Loucy (cell line): ENCODE data around the gene IQCF2.

ENCODE experiments used
- EZH2phosphoT487 ChIP-seq: fragments of 200-600 bp; IDR thresholded peaks from 2 replicates; pipeline ENCODE4 v1.6.1; 2018; ENCODE audit warnings: antibody characterized with exemption, mild to moderate bottlenecking, moderate library complexity, borderline replicate concordance
- TF ChIP-seq, protein P1 (sequence below): fragments of 200-600 bp; sonication (generic); conservative IDR thresholded peaks from 2 replicates; pipeline ENCODE4 v1.5.1; 2014; ENCODE audit warnings: mild to moderate bottlenecking, antibody characterized with exemption, low read length

DNA sequence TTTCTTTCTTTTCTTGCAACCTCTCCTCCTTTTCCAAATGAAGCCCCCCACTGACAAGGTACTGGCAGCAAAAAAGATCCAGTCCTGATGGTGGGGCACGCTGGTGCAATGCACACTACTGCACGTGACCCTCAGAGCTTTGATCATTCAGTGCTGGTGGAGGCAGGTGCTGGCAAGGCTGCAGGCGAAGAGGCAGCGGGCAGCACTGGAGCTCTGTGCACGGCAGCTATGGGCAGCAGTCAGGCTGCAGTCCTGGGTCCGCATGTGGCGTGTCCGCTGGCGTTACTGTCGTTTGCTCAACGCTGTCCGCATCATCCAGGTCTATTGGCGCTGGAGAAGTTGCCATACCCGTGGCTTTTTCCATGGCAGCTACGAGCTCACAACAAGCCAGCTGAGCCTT is 42.3 kb upstream of the IQCF2 start:
- TF ChIP-seq, protein P1, sequence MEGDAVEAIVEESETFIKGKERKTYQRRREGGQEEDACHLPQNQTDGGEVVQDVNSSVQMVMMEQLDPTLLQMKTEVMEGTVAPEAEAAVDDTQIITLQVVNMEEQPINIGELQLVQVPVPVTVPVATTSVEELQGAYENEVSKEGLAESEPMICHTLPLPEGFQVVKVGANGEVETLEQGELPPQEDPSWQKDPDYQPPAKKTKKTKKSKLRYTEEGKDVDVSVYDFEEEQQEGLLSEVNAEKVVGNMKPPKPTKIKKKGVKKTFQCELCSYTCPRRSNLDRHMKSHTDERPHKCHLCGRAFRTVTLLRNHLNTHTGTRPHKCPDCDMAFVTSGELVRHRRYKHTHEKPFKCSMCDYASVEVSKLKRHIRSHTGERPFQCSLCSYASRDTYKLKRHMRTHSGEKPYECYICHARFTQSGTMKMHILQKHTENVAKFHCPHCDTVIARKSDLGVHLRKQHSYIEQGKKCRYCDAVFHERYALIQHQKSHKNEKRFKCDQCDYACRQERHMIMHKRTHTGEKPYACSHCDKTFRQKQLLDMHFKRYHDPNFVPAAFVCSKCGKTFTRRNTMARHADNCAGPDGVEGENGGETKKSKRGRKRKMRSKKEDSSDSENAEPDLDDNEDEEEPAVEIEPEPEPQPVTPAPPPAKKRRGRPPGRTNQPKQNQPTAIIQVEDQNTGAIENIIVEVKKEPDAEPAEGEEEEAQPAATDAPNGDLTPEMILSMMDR = no peak
- no peak for TF ChIP-seq EZH2phosphoT487
